ENCODE results near the gene DCST1. TPM values are rescaled to one million over a fixed set of nuclear protein-coding genes. Genes with fewer than 3 reads are reported as not detected.

The DCST1 gene
- total and polyA plus RNA-seq, 2 of the 13 experiments (the other 11 are each of a cell fraction or from before 2014, with no cell fraction given), result 0.04 TPM; not detected in 1

GRCh38 chr1:155001675-155002463 lies 31.8 kb upstream of the DCST1 start (continued):
- TF ChIP-seq ZNF609 (CRISPR knock-in tag; IDR thresholded peaks at IDR 0.05; ENCODE audit: borderline replicate concordance) (no peak), ARNTL (CRISPR knock-in tag; IDR thresholded peaks at IDR 0.05) (no peak), ZSCAN29 (CRISPR knock-in tag; conservative IDR thresholded peaks at IDR 0.05) (no peak), ZNF567 (CRISPR knock-in tag; IDR thresholded peaks at IDR 0.05; ENCODE audit: borderline replicate concordance) (no peak), NFIC (IDR thresholded peaks at IDR 0.05; ENCODE audit: low read length) (no peak), NFYB (CRISPR knock-in tag; IDR thresholded peaks at IDR 0.05) (peak; percentile 87), PHF21A (CRISPR knock-in tag; IDR thresholded peaks at IDR 0.05) (no peak), ZNF513 (CRISPR knock-in tag; conservative IDR thresholded peaks at IDR 0.05) (no peak), ZNF749 (CRISPR knock-in tag; IDR thresholded peaks at IDR 0.05; ENCODE audit: borderline replicate concordance) (no peak), ZNF367 (CRISPR knock-in tag; IDR thresholded peaks at IDR 0.05; ENCODE audit: borderline replicate concordance) (no peak), PCBP1 (IDR thresholded peaks at IDR 0.05; ENCODE audit: borderline replicate concordance, low read depth, low read length) (0 out of 2 replicates have a peak, but pooled peaks have one; percentile 41), ZNF674 (CRISPR knock-in tag; IDR thresholded peaks at IDR 0.05; ENCODE audit: low read depth) (no peak), ARID5B (CRISPR knock-in tag; IDR thresholded peaks at IDR 0.05) (no peak), ZNF607 (CRISPR knock-in tag; IDR thresholded peaks at IDR 0.05; ENCODE audit: borderline replicate concordance) (0 out of 2 replicates have a peak, but pooled peaks have one; percentile 16), NCOR1 (IDR thresholded peaks at IDR 0.05; ENCODE audit: borderline replicate concordance, low read length) (peak; percentile 77; the same call in 1 of the 2 replicates), ZNF83 (CRISPR knock-in tag; IDR thresholded peaks at IDR 0.05; ENCODE audit: borderline replicate concordance) (no peak), ZNF138 (CRISPR knock-in tag; IDR thresholded peaks at IDR 0.05; ENCODE audit: low read depth) (no peak), DMAP1 (CRISPR knock-in tag; IDR thresholded peaks at IDR 0.05) (no peak), MAF1 (CRISPR knock-in tag; IDR thresholded peaks at IDR 0.05; ENCODE audit: borderline replicate concordance) (0 out of 2 replicates have a peak, but pooled peaks have one; percentile 27)
